Measurements from ENCODE around the gene TTC28. TPM values are rescaled to one million over a fixed set of nuclear protein-coding genes. Genes with fewer than 3 reads are reported as not detected.

The TTC28 gene
- total RNA-seq, 1 donor from 2014 or later: 7.9 TPM

- H3K4me1 Mint-ChIP-seq: no peaks in the 10 kb centered on the region
- DNase-seq (no peak), ATAC-seq (ENCODE audit: low read depth) (no peak)
- CTCF ChIA-PET: no interaction called here
- H3K4me3 Mint-ChIP-seq: no peak overlapping the region
- H3K9me3 Mint-ChIP-seq: no peaks in the 10 kb centered on the region
- POLR2A ChIA-PET: no interaction called here
- no peak overlapping the region for H3K27ac Mint-ChIP-seq
- intact Hi-C loops (cut with micrococcal nuclease): no loop called here
- TF ChIP-seq CTCF (IDR thresholded peaks at IDR 0.05): no peak
- H3K36me3 Mint-ChIP-seq (ENCODE audit: low read depth): no peaks in the 10 kb centered on the region
- no peaks in the 10 kb centered on the region for H3K27me3 Mint-ChIP-seq
Observed at GRCh38 chr22:27962268-27963044, 717.2 kb downstream of the TTC28 start.

- peaks cover 1% of the 10 kb centered on the region for H3K36me3 Mint-ChIP-seq (ENCODE audit: low read depth)
- intact Hi-C loops (cut with micrococcal nuclease): no loop called here
- H3K27me3 Mint-ChIP-seq: no peaks in the 10 kb centered on the region
- DNase-seq (no peak), ATAC-seq (ENCODE audit: low read depth) (no peak)
- POLR2A ChIA-PET: no interaction called here
- H3K27ac Mint-ChIP-seq: no peak overlapping the region
- H3K4me1 Mint-ChIP-seq: no peaks in the 10 kb centered on the region
- TF ChIP-seq CTCF (IDR thresholded peaks at IDR 0.05): no peak
- H3K4me3 Mint-ChIP-seq: no peak overlapping the region
- CTCF ChIA-PET: no interaction called here
- H3K9me3 Mint-ChIP-seq: no peaks in the 10 kb centered on the region
Observed at GRCh38 chr22:27961680-27962079, 718.0 kb downstream of the TTC28 start.

- DNase-seq (no peak), ATAC-seq (ENCODE audit: low read depth) (no peak)
- ChIA-PET POLR2A (no interaction called here), CTCF (no interaction called here)
- Mint-ChIP-seq H3K36me3 (ENCODE audit: low read depth) (peaks cover 1% of the 10 kb centered on the region), H3K27me3 (no peaks in the 10 kb centered on the region), H3K27ac (no peak overlapping the region), H3K9me3 (no peaks in the 10 kb centered on the region), H3K4me1 (no peaks in the 10 kb centered on the region), H3K4me3 (no peak overlapping the region)
- no peak for TF ChIP-seq CTCF (IDR thresholded peaks at IDR 0.05)
- intact Hi-C loops (cut with micrococcal nuclease): no loop called here
Observed at GRCh38 chr22:27961182-27961581, 718.5 kb downstream of the TTC28 start.

GRCh38 chr22:27959335-27960090, 720.1 kb downstream of the TTC28 start:
- Mint-ChIP-seq H3K4me1 (no peaks in the 10 kb centered on the region), H3K4me3 (no peak overlapping the region), H3K9me3 (no peaks in the 10 kb centered on the region), H3K27ac (no peak overlapping the region), H3K27me3 (no peaks in the 10 kb centered on the region), H3K36me3 (ENCODE audit: low read depth) (peaks cover 1% of the 10 kb centered on the region)
- ChIA-PET POLR2A (no interaction called here), CTCF (no interaction called here)
- DNase-seq (no peak), ATAC-seq (ENCODE audit: low read depth) (no peak)
- intact Hi-C loops (cut with micrococcal nuclease): no loop called here
- no peak for TF ChIP-seq CTCF (IDR thresholded peaks at IDR 0.05)

- H3K4me3 Mint-ChIP-seq: no peak overlapping the region
- DNase-seq (no peak), ATAC-seq (ENCODE audit: low read depth) (no peak)
- H3K27ac Mint-ChIP-seq: no peak overlapping the region
- ChIA-PET POLR2A (no interaction called here), CTCF (no interaction called here)
- H3K27me3 Mint-ChIP-seq: no peaks in the 10 kb centered on the region
- H3K4me1 Mint-ChIP-seq: no peaks in the 10 kb centered on the region
- TF ChIP-seq CTCF (IDR thresholded peaks at IDR 0.05): no peak
- intact Hi-C loops (cut with micrococcal nuclease): no loop called here
- peaks cover 6% of the 10 kb centered on the region for H3K36me3 Mint-ChIP-seq (ENCODE audit: low read depth)
- no peaks in the 10 kb centered on the region for H3K9me3 Mint-ChIP-seq
Observed at GRCh38 chr22:27952779-27953178, 726.9 kb downstream of the TTC28 start.
